IPS-20b (cell line): Measurements from ENCODE around the gene KLC3.

ENCODE experiments used
- H3K27ac ChIP-seq: one replicate; pipeline ENCODE4 v1.5.1; 2013; ENCODE audit warnings: low read length
- H3K27me3 ChIP-seq: 2 replicates; pipeline ENCODE4 v1.6.1; 2013; ENCODE audit warnings: mild to moderate bottlenecking, low read length, inconsistent platforms; ENCODE audit not compliant: insufficient read depth
- H3K36me3 ChIP-seq: 2 replicates; pipeline ENCODE4 v1.6.1; 2013; ENCODE audit warnings: low read depth, mild to moderate bottlenecking, inconsistent platforms, low read length, moderate library complexity; ENCODE audit not compliant: insufficient read depth
- H3K4me1 ChIP-seq: 2 replicates; pipeline ENCODE4 v1.6.1; 2013; ENCODE audit warnings: mild to moderate bottlenecking, control low read depth, inconsistent platforms, low read length, moderate library complexity; ENCODE audit not compliant: insufficient read depth
- H3K4me3 ChIP-seq: 2 replicates; pipeline ENCODE4 v1.5.1; 2013; ENCODE audit warnings: mild to moderate bottlenecking, low read length, inconsistent platforms
- H3K9ac ChIP-seq: 2 replicates; pipeline ENCODE4 v1.6.1; 2013; ENCODE audit warnings: low read depth, mild to moderate bottlenecking, inconsistent platforms, low read length, moderate library complexity
- H3K9me3 ChIP-seq: 2 replicates; pipeline ENCODE4 v1.6.1; 2013; ENCODE audit warnings: mild to moderate bottlenecking, low read depth, low read length, inconsistent platforms; ENCODE audit not compliant: insufficient read depth

Gene KLC3

GRCh38 chr19:45351401-45351952 lies 10.9 kb downstream of the KLC3 start:
- Histone ChIP-seq H3K4me3 (no peak overlapping the region), H3K9me3 (no peaks in the 10 kb centered on the region), H3K27ac (no peak overlapping the region), H3K9ac (no peak overlapping the region), H3K27me3 (no peaks in the 10 kb centered on the region), H3K4me1 (no peaks in the 10 kb centered on the region), H3K36me3 (peaks cover 64% of the 10 kb centered on the region)

GRCh38 chr19:45352062-45352461 lies 11.5 kb downstream of the KLC3 start:
- H3K9me3 ChIP-seq: no peaks in the 10 kb centered on the region
- peaks cover 70% of the 10 kb centered on the region for H3K36me3 ChIP-seq
- no peaks in the 10 kb centered on the region for H3K4me1 ChIP-seq
- no peak overlapping the region for H3K4me3 ChIP-seq
- no peaks in the 10 kb centered on the region for H3K27me3 ChIP-seq
- H3K9ac ChIP-seq: no peak overlapping the region
- no peak overlapping the region for H3K27ac ChIP-seq

GRCh38 chr19:45352471-45352870 lies 11.9 kb downstream of the KLC3 start:
- H3K9ac ChIP-seq: no peak overlapping the region
- H3K9me3 ChIP-seq: no peaks in the 10 kb centered on the region
- peaks cover 74% of the 10 kb centered on the region for H3K36me3 ChIP-seq
- no peak overlapping the region for H3K27ac ChIP-seq
- no peaks in the 10 kb centered on the region for H3K27me3 ChIP-seq
- H3K4me1 ChIP-seq: no peaks in the 10 kb centered on the region
- H3K4me3 ChIP-seq: no peak overlapping the region

GRCh38 chr19:45352914-45353796 lies 12.6 kb downstream of the KLC3 start:
- no peak overlapping the region for H3K27ac ChIP-seq
- no peak overlapping the region for H3K4me3 ChIP-seq
- H3K9ac ChIP-seq: no peak overlapping the region
- H3K36me3 ChIP-seq: peaks cover 81% of the 10 kb centered on the region
- H3K27me3 ChIP-seq: no peaks in the 10 kb centered on the region
- no peaks in the 10 kb centered on the region for H3K4me1 ChIP-seq
- H3K9me3 ChIP-seq: no peaks in the 10 kb centered on the region

GRCh38 chr19:45354241-45354842 lies 13.8 kb downstream of the KLC3 start:
- Histone ChIP-seq H3K4me3 (no peak overlapping the region), H3K27ac (no peak overlapping the region), H3K4me1 (no peaks in the 10 kb centered on the region), H3K36me3 (peaks cover 93% of the 10 kb centered on the region), H3K27me3 (no peaks in the 10 kb centered on the region), H3K9me3 (no peaks in the 10 kb centered on the region), H3K9ac (no peak overlapping the region)

- Histone ChIP-seq H3K27ac (no peak overlapping the region), H3K9me3 (no peaks in the 10 kb centered on the region), H3K4me1 (no peaks in the 10 kb centered on the region), H3K36me3 (peaks cover 90% of the 10 kb centered on the region), H3K9ac (no peak overlapping the region), H3K27me3 (no peaks in the 10 kb centered on the region), H3K4me3 (no peak overlapping the region)
These were observed 14.9 kb downstream of the KLC3 start for GRCh38 chr19:45355402-45355801.

GRCh38 chr19:45355910-45356309 lies 15.4 kb downstream of the KLC3 start:
- no peaks in the 10 kb centered on the region for H3K4me1 ChIP-seq
- no peak overlapping the region for H3K9ac ChIP-seq
- peaks cover 85% of the 10 kb centered on the region for H3K36me3 ChIP-seq

GRCh38 chr19:45356760-45357444 lies 16.4 kb downstream of the KLC3 start:
- no peak overlapping the region for H3K4me3 ChIP-seq
- no peaks in the 10 kb centered on the region for H3K4me1 ChIP-seq
- no peak overlapping the region for H3K27ac ChIP-seq
- no peak overlapping the region for H3K9ac ChIP-seq
- H3K9me3 ChIP-seq: no peaks in the 10 kb centered on the region
- H3K27me3 ChIP-seq: no peaks in the 10 kb centered on the region
- H3K36me3 ChIP-seq: peaks cover 85% of the 10 kb centered on the region

More at GRCh38 chr19:45355910-45356309, 15.4 kb downstream of the KLC3 start:
- H3K9me3 ChIP-seq: no peaks in the 10 kb centered on the region
- H3K4me3 ChIP-seq: no peak overlapping the region
- H3K27me3 ChIP-seq: no peaks in the 10 kb centered on the region
- no peak overlapping the region for H3K27ac ChIP-seq

- Histone ChIP-seq H3K9ac (no peak overlapping the region), H3K27me3 (no peaks in the 10 kb centered on the region), H3K4me1 (no peaks in the 10 kb centered on the region), H3K9me3 (no peaks in the 10 kb centered on the region), H3K4me3 (no peak overlapping the region), H3K27ac (no peak overlapping the region), H3K36me3 (peaks cover 85% of the 10 kb centered on the region)
These were observed 16.9 kb downstream of the KLC3 start for GRCh38 chr19:45357445-45357783.

GRCh38 chr19:45358213-45358792 lies 17.8 kb downstream of the KLC3 start:
- Histone ChIP-seq H3K4me3 (no peak overlapping the region), H3K27ac (no peak overlapping the region), H3K36me3 (peaks cover 86% of the 10 kb centered on the region), H3K27me3 (no peaks in the 10 kb centered on the region), H3K9me3 (no peaks in the 10 kb centered on the region), H3K4me1 (no peaks in the 10 kb centered on the region), H3K9ac (no peak overlapping the region)

- Histone ChIP-seq H3K9me3 (no peaks in the 10 kb centered on the region), H3K27me3 (no peaks in the 10 kb centered on the region), H3K27ac (no peak overlapping the region), H3K4me1 (no peaks in the 10 kb centered on the region), H3K4me3 (no peak overlapping the region), H3K36me3 (peaks cover 78% of the 10 kb centered on the region), H3K9ac (no peak overlapping the region)
These were observed 21.1 kb downstream of the KLC3 start for GRCh38 chr19:45361608-45362007.
